Right lobe of liver (tissue), 6 donors: ENCODE results near the gene GASK1B. TPM values are rescaled to one million over a fixed set of nuclear protein-coding genes. Genes with fewer than 3 reads are reported as not detected.

ENCODE experiments used
- ATAC-seq, 4 donors: fragments of 200-7000 bp; cut with Tn5 transposase; one replicate each; pipeline ENCODE4 v1.9.1; 2020; ENCODE audit warnings: mild to moderate bottlenecking in 4 of 4, moderate library complexity in 4 of 4
- DNase-seq, 3 donors: peaks; one replicate each; pipeline ENCODE4 v3.0.0-alpha.2; 2020
- H3K27ac ChIP-seq, 3 donors: fragments of 200-600 bp; one replicate each; pipeline ENCODE4 v1.8.0; 2022
- H3K27me3 ChIP-seq, 2 donors: fragments of 200-600 bp; one replicate each; pipeline ENCODE4 v1.8.0; 2022
- H3K36me3 ChIP-seq, 4 donors: fragments of 200-600 bp; sonication (generic) in 1 of 4; one replicate each; pipeline versions ENCODE4 v1.5.1 to v1.8.0; 2017 to 2022; ENCODE audit warnings: control low read depth in 1 of 4
- H3K4me1 ChIP-seq, 4 donors: fragments of 200-600 bp; sonication (generic) in 1 of 4; one replicate each; pipeline versions ENCODE4 v1.5.1 to v1.8.0; 2017 to 2022; ENCODE audit warnings: control low read depth in 1 of 4
- H3K4me3 ChIP-seq, 3 donors: fragments of 200-600 bp; one replicate each; pipeline ENCODE4 v1.8.0; 2022
- H3K9me3 ChIP-seq, 4 donors: fragments of 200-600 bp; sonication (generic) in 1 of 4; one replicate each; pipeline versions ENCODE4 v1.5.1 to v1.8.0; 2017 to 2022; ENCODE audit warnings: control low read depth in 1 of 4
- POLR2A ChIP-seq: fragments of 450-650 bp; IDR thresholded peaks from one replicate; pipeline ENCODE4 v1.6.1; 2017; ENCODE audit warnings: antibody characterized with exemption, mild to moderate bottlenecking
- WGBS: methylation state at CpG from one replicate; pipeline ENCODE4 v1.1.6; 2018; ENCODE audit warnings: low coverage, low lambda C conversion rate; ENCODE audit not compliant: insufficient coverage; ENCODE audit errors: missing lambda C conversion rate; 5-methylcytosine and 5-hydroxymethylcytosine counted together
- intact Hi-C, 2 donors: fragments of 100-400 bp; cut with DNase I; formaldehyde crosslinking; loops; one replicate each; pipeline versions ENCODE4 v1.11.2 to v1.14.1; 2022
- total RNA-seq, 6 experiments: library from RNA; depleted of rRNA in 2 of 6; stranded (reverse); fragments of >200 nt in 2 of 6; fragmentation: NEBNext Ultra II Directional in 3 of 6; extraction: Animal tissue kit (Norgen Biotek cat#: 25700) in 3 of 6; gene quantifications; one replicate each; pipeline versions ENCODE4 v1.1.0 to v1.2.4, GENCODE V29; 2016 to 2023
- TF ChIP-seq, protein P1 (sequence below), 4 donors: fragments of 200-600 bp in 3 of 4; fragments of 450-650 bp in 1 of 4; IDR thresholded peaks; one replicate each; pipeline versions ENCODE4 v1.5.1 to v1.8.0; 2016 to 2022; ENCODE audit warnings: antibody characterized with exemption in 4 of 4, mild to moderate bottlenecking in 2 of 4
- donor health status: DM: no; HTN: yes; CAD: no.
- donor health status: DM: no; HTN: no; CAD: no.
- donor health status: DM: no; HTN: no; CAD: no.
- donor health status: DM: no; HTN: yes; CAD: no.
- donor health status: DM: no; HTN: yes; CAD: no.

GASK1B gene
- total RNA-seq, 6 experiments from 2014 or later = 2.7 to 7.0 (median 4.1) TPM

DNA sequence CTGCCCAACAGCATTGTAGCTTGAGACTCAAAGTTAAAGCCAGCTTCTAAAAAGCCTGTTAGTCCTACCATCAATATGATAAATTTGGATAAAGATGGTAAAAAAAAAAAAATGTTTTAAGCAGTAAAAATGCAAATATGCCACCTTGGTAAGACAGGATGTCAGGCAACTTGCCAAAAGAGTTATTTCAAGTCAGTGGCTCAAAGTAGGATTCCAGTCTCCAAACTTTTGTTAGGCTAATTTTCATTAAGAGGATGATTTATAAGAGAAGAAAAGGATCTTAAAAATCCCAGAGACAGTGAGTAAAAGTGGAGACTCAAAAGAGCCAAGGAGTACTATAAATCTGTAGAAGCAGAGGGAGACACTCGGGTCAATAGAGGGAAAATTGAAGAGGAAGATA is 47.5 kb downstream of the GASK1B start:
- no peak for DNase-seq
- no peak for TF ChIP-seq POLR2A
- TF ChIP-seq, protein P1, sequence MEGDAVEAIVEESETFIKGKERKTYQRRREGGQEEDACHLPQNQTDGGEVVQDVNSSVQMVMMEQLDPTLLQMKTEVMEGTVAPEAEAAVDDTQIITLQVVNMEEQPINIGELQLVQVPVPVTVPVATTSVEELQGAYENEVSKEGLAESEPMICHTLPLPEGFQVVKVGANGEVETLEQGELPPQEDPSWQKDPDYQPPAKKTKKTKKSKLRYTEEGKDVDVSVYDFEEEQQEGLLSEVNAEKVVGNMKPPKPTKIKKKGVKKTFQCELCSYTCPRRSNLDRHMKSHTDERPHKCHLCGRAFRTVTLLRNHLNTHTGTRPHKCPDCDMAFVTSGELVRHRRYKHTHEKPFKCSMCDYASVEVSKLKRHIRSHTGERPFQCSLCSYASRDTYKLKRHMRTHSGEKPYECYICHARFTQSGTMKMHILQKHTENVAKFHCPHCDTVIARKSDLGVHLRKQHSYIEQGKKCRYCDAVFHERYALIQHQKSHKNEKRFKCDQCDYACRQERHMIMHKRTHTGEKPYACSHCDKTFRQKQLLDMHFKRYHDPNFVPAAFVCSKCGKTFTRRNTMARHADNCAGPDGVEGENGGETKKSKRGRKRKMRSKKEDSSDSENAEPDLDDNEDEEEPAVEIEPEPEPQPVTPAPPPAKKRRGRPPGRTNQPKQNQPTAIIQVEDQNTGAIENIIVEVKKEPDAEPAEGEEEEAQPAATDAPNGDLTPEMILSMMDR (IDR thresholded peaks at IDR 0.05) = no peak
- Histone ChIP-seq H3K36me3 (no peaks in the 10 kb centered on the region), H3K9me3 (no peaks in the 10 kb centered on the region), H3K4me3 (no peak overlapping the region), H3K27ac (no peak overlapping the region), H3K4me1 (no peaks in the 10 kb centered on the region), H3K27me3 (no peaks in the 10 kb centered on the region)
- intact Hi-C loops = no loop called here
- 25% methylated on average over 1 of the region's 1 CpG for WGBS
- no peak for ATAC-seq

Other genes starting within 250 kb of the GASK1B start
- gene TMEM144, start 37.5 kb upstream of the GASK1B start, total RNA-seq = 1 to 10 TPM; 1.3 to 6.7 (median 2.1) TPM